ENCODE results near the gene FHDC1. TPM values are rescaled to one million over a fixed set of nuclear protein-coding genes. Genes with fewer than 3 reads are reported as not detected.

Gene FHDC1, protein sequence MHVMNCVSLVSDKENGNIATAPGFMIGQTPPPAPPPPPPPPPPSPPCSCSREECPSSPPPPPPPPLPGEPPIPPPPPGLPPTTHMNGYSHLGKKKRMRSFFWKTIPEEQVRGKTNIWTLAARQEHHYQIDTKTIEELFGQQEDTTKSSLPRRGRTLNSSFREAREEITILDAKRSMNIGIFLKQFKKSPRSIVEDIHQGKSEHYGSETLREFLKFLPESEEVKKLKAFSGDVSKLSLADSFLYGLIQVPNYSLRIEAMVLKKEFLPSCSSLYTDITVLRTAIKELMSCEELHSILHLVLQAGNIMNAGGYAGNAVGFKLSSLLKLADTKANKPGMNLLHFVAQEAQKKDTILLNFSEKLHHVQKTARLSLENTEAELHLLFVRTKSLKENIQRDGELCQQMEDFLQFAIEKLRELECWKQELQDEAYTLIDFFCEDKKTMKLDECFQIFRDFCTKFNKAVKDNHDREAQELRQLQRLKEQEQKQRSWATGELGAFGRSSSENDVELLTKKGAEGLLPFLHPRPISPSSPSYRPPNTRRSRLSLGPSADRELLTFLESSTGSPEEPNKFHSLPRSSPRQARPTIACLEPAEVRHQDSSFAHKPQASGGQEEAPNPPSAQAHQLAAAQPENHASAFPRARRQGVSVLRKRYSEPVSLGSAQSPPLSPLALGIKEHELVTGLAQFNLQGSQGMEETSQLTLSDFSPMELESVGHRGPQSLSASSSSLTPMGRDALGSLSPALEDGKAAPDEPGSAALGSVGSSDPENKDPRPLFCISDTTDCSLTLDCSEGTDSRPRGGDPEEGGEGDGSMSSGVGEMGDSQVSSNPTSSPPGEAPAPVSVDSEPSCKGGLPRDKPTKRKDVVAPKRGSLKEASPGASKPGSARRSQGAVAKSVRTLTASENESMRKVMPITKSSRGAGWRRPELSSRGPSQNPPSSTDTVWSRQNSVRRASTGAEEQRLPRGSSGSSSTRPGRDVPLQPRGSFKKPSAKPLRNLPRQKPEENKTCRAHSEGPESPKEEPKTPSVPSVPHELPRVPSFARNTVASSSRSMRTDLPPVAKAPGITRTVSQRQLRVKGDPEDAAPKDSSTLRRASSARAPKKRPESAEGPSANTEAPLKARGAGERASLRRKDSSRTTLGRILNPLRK
- total RNA-seq (2014; rRNA removed; shearing (Covaris generic)) = 0.80 and 0.87 TPM in 2 replicates

DNA sequence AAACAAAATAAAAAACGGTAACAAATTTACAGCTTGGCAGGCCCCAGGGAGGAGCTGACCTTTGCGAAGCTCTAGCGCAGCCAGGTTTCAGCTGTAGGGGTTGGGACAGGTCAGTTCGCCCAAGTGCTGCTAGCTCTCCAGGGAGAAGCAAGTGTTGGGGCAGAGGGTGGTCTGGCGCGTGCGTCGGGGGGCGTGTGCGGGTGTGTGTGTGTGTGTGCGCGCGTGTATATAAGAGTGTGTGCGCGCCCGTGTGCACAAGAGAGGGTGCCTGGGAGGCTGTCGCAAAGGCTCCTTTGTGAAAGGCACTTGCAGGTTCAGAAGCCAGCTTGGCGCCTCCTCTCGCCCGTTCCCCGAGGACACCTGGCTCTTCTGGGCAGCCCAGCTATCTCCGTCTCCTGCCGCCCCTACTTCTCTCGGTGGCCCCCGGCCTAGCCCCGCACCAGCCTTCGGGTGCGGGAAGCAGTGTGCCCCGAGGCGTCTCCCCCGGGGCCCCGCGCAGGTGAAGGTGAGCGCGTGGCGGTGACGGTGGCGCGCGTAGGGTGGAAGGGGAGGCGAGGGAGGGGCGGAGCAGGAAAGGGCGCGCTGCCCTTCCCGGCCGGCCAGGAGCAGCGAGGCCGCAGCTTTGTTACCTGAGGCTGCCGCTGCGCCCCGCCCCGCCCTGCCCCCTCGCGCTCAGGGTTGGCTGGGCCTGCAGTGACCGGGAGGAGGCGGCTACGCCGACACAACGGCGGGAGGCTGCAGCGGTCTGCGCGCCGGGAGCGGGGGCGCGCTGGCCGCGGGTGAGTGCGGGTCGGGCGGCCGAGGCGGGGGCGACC, at the start of gene FHDC1:
FHDC1 (plus strand) TSS at position 693 of the 815 bp plus-strand sequence. CDS start 6,735 bp downstream, outside the sequence.

Other genes starting within 250 kb of the FHDC1 start
- gene TIGD4, start 156.6 kb upstream of the FHDC1 start, total RNA-seq (2014; rRNA removed; shearing (Covaris generic)) = 1.3 and 1.5 TPM in 2 replicates
- gene ARFIP1, start 156.4 kb upstream of the FHDC1 start, total RNA-seq (2014; rRNA removed; shearing (Covaris generic)) = 26.7 and 33.3 TPM in 2 replicates

Data from A375 (cell line).